Measurements from ENCODE around the gene RHEBL1.

The RHEBL1 gene

GRCh38 chr12:49088932-49089330 lies 19.2 kb upstream of the RHEBL1 start:
- ChIA-PET POLR2A (interaction anchor here (1.0 to 3.3 kb wide), 6 partner anchors 11 to 42 kb away, joined by 4 to 28 read pairs (median 8); partner anchors contain the start of genes RHEBL1 and TUBA1B), CTCF (interaction anchor here (0.6 to 3.3 kb wide), 26 partner anchors 7 to 268 kb away, joined by 3 to 57 read pairs (median 7); partner anchors contain the start of genes DDN, LMBR1L, RHEBL1 and TUBA1B)
- DNase-seq (ENCODE audit: extremely low spot score) = no peak
- no peak for TF ChIP-seq PKNOX1 (IDR thresholded peaks at IDR 0.05)
- no peak for TF ChIP-seq BHLHE40 (IDR thresholded peaks at IDR 0.05; ENCODE audit: borderline replicate concordance)
- TF ChIP-seq FOXM1 (IDR thresholded peaks at IDR 0.05; ENCODE audit: borderline replicate concordance) = no peak
- TF ChIP-seq NFRKB (IDR thresholded peaks at IDR 0.05) = no peak
- TF ChIP-seq SUZ12 (IDR thresholded peaks at IDR 0.05) = no peak

- peak; percentile 86 for DNase-seq (ENCODE audit: extremely low spot score)
- TF ChIP-seq L3MBTL2 (conservative IDR thresholded peaks at IDR 0.05) = no peak
- TF ChIP-seq ZNF384 (IDR thresholded peaks at IDR 0.05) = no peak
- no peak for TF ChIP-seq NFRKB (IDR thresholded peaks at IDR 0.05)
- TF ChIP-seq FOXK2 (IDR thresholded peaks at IDR 0.05) = no peak
- no peak for TF ChIP-seq FOXM1 (IDR thresholded peaks at IDR 0.05; ENCODE audit: borderline replicate concordance)
- no peak for TF ChIP-seq BHLHE40 (IDR thresholded peaks at IDR 0.05; ENCODE audit: borderline replicate concordance)
- no peak for TF ChIP-seq LEF1 (IDR thresholded peaks at IDR 0.05; ENCODE audit: borderline replicate concordance)
- no peak for TF ChIP-seq SP1 (IDR thresholded peaks at IDR 0.05)
- TF ChIP-seq FOXA1 (IDR thresholded peaks at IDR 0.05) = no peak
- no peak for TF ChIP-seq CTBP1 (IDR thresholded peaks at IDR 0.05; ENCODE audit: borderline replicate concordance)
- TF ChIP-seq ELF4 (IDR thresholded peaks at IDR 0.05) = no peak
- no peak for TF ChIP-seq PKNOX1 (IDR thresholded peaks at IDR 0.05)
- no peak for TF ChIP-seq TARDBP (IDR thresholded peaks at IDR 0.05)
- TF ChIP-seq ARNT (IDR thresholded peaks at IDR 0.05) = no peak
- TF ChIP-seq HDGF (IDR thresholded peaks at IDR 0.05; ENCODE audit: borderline replicate concordance) = no peak
- TF ChIP-seq SUZ12 (IDR thresholded peaks at IDR 0.05) = no peak
- ChIA-PET POLR2A (interaction anchor here (0.9 to 3.3 kb wide), 8 partner anchors 8 to 43 kb away, joined by 3 to 28 read pairs (median 6); partner anchors contain the start of genes LMBR1L, RHEBL1 and TUBA1B), CTCF (interaction anchor here (0.6 to 3.3 kb wide), 31 partner anchors 8 to 730 kb away, joined by 3 to 57 read pairs (median 6); partner anchors contain the start of genes DDN, LMBR1L, RHEBL1 and TUBA1B)
Observed at GRCh38 chr12:49088150-49088931, 18.6 kb upstream of the RHEBL1 start.

GRCh38 chr12:49086116-49086515 lies 16.3 kb upstream of the RHEBL1 start:
- POLR2A ChIA-PET = interaction anchor here (1.2 to 3.7 kb wide), 3 partner anchors 16 to 45 kb away, joined by 4 to 25 read pairs (median 16); partner anchors contain the start of genes LMBR1L, RHEBL1 and TUBA1B

GRCh38 chr12:49084438-49084837 lies 14.7 kb upstream of the RHEBL1 start:
- TF ChIP-seq TARDBP (IDR thresholded peaks at IDR 0.05) (no peak), FOXA1 (IDR thresholded peaks at IDR 0.05) (no peak), ELF4 (IDR thresholded peaks at IDR 0.05) (no peak), HDGF (IDR thresholded peaks at IDR 0.05; ENCODE audit: borderline replicate concordance) (no peak), NFRKB (IDR thresholded peaks at IDR 0.05) (no peak), PKNOX1 (IDR thresholded peaks at IDR 0.05) (no peak), CTBP1 (IDR thresholded peaks at IDR 0.05; ENCODE audit: borderline replicate concordance) (no peak), SP1 (IDR thresholded peaks at IDR 0.05) (no peak), FOXK2 (IDR thresholded peaks at IDR 0.05) (no peak), FOXM1 (IDR thresholded peaks at IDR 0.05; ENCODE audit: borderline replicate concordance) (no peak), ZNF384 (IDR thresholded peaks at IDR 0.05) (no peak), SUZ12 (IDR thresholded peaks at IDR 0.05) (no peak), LEF1 (IDR thresholded peaks at IDR 0.05; ENCODE audit: borderline replicate concordance) (no peak), L3MBTL2 (conservative IDR thresholded peaks at IDR 0.05) (no peak), ARNT (IDR thresholded peaks at IDR 0.05) (no peak), BHLHE40 (IDR thresholded peaks at IDR 0.05; ENCODE audit: borderline replicate concordance) (no peak)
- no peak for DNase-seq (ENCODE audit: extremely low spot score)
- CTCF ChIA-PET = interaction anchor here (0.6 to 1.0 kb wide), 5 partner anchors 9 to 204 kb away, joined by 3 to 5 read pairs (median 3); no protein-coding TSS in a partner anchor
- POLR2A ChIA-PET = interaction anchor here (1.2 to 3.7 kb wide), 3 partner anchors 14 to 47 kb away, joined by 3 to 25 read pairs (median 4); partner anchors contain the start of genes RHEBL1 and TUBA1B

More at GRCh38 chr12:49086116-49086515, 16.3 kb upstream of the RHEBL1 start:
- TF ChIP-seq FOXK2 (IDR thresholded peaks at IDR 0.05) (no peak), HDGF (IDR thresholded peaks at IDR 0.05; ENCODE audit: borderline replicate concordance) (no peak), BHLHE40 (IDR thresholded peaks at IDR 0.05; ENCODE audit: borderline replicate concordance) (no peak), LEF1 (IDR thresholded peaks at IDR 0.05; ENCODE audit: borderline replicate concordance) (no peak), SUZ12 (IDR thresholded peaks at IDR 0.05) (no peak), FOXM1 (IDR thresholded peaks at IDR 0.05; ENCODE audit: borderline replicate concordance) (no peak), PKNOX1 (IDR thresholded peaks at IDR 0.05) (no peak), TARDBP (IDR thresholded peaks at IDR 0.05) (no peak), SP1 (IDR thresholded peaks at IDR 0.05) (no peak), CTBP1 (IDR thresholded peaks at IDR 0.05; ENCODE audit: borderline replicate concordance) (no peak), ZNF384 (IDR thresholded peaks at IDR 0.05) (no peak), ARNT (IDR thresholded peaks at IDR 0.05) (no peak), FOXA1 (IDR thresholded peaks at IDR 0.05) (no peak), L3MBTL2 (conservative IDR thresholded peaks at IDR 0.05) (no peak), ELF4 (IDR thresholded peaks at IDR 0.05) (no peak)
- DNase-seq (ENCODE audit: extremely low spot score) = no peak
- CTCF ChIA-PET = interaction anchor here (3.3 kb wide), 1 partner anchor 20 kb away, joined by 57 read pairs; the partner anchor contains the start of gene RHEBL1

Data from HEK293T (cell line).